HFF-Myc (cell line): Measurements from ENCODE around the gene RAD50.

Experiments
- DNase-seq: peaks from one replicate; pipeline ENCODE4 v3.0.0-alpha.2; 2011; ENCODE audit warnings: low read depth; ENCODE audit errors: extremely low read depth
- H3K4me3 ChIP-seq: replicated peaks from 2 replicates; pipeline ENCODE4 v1.5.1; 2011; ENCODE audit warnings: low read depth, mild to moderate bottlenecking, control low read depth, low read length
- CTCF ChIP-seq: IDR thresholded peaks from 2 replicates; pipeline ENCODE4 v1.5.1; 2012; ENCODE audit warnings: mild to moderate bottlenecking, low read depth, low read length, control low read depth; ENCODE audit errors: missing control alignments

The RAD50 gene

GRCh38 chr5:132684491-132684890, 127.7 kb downstream of the RAD50 start:
- no peak for DNase-seq
- no peak for TF ChIP-seq CTCF
- no peak overlapping the region for H3K4me3 ChIP-seq

- no peak overlapping the region for H3K4me3 ChIP-seq
- no peak for DNase-seq
- no peak for TF ChIP-seq CTCF
Measured at GRCh38 chr5:132684922-132685720, 128.3 kb downstream of the RAD50 start.

GRCh38 chr5:132686193-132686592, 129.4 kb downstream of the RAD50 start:
- DNase-seq: no peak
- no peak overlapping the region for H3K4me3 ChIP-seq
- TF ChIP-seq CTCF: no peak

- H3K4me3 ChIP-seq: no peak overlapping the region
- DNase-seq: no peak
- no peak for TF ChIP-seq CTCF
Measured at GRCh38 chr5:132687995-132688394, 131.2 kb downstream of the RAD50 start.

- no peak for TF ChIP-seq CTCF
- no peak overlapping the region for H3K4me3 ChIP-seq
- DNase-seq: no peak
Measured at GRCh38 chr5:132688536-132689339, 132.0 kb downstream of the RAD50 start.

GRCh38 chr5:132689513-132689912, 132.7 kb downstream of the RAD50 start:
- no peak overlapping the region for H3K4me3 ChIP-seq
- DNase-seq: no peak
- no peak for TF ChIP-seq CTCF
